ENCODE data around the gene CAPN5.

The CAPN5 gene

GRCh38 chr11:77101043-77101537 lies 34.3 kb downstream of the CAPN5 start:
- no peak for DNase-seq

- no peak for DNase-seq
These were observed 35.8 kb downstream of the CAPN5 start, which contains the start of gene OMP for GRCh38 chr11:77102246-77103210. TSS of gene OMP (plus strand) at chr11:77102840. CDS start at chr11:77102840, 0 bp downstream.

DNA sequence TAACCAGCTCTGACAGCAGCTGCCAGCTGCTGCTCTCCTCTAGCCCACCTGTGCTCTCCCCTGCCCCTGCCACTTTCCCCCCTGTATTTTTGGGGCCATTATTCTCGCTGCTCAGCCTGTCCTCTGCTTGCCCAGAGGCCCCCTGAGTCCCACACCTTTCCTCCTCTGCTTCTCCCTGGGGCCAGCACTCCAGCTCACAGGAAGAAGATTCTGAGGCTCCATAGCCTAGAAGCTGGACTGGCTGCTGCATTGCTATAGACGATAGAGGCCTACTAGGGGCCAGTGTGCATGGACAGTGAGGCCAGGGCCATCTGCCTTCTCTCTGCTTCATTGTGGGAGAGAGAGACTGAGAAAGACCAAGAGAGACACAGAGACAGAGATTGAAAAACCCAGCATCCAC lies 36.5 kb downstream of the CAPN5 start:
- no peak for DNase-seq

- no peak for DNase-seq
These were observed 38.0 kb downstream of the CAPN5 start for GRCh38 chr11:77104727-77105126.

GRCh38 chr11:77106321-77106720 lies 39.5 kb downstream of the CAPN5 start:
- DNase-seq, result no peak

DNA sequence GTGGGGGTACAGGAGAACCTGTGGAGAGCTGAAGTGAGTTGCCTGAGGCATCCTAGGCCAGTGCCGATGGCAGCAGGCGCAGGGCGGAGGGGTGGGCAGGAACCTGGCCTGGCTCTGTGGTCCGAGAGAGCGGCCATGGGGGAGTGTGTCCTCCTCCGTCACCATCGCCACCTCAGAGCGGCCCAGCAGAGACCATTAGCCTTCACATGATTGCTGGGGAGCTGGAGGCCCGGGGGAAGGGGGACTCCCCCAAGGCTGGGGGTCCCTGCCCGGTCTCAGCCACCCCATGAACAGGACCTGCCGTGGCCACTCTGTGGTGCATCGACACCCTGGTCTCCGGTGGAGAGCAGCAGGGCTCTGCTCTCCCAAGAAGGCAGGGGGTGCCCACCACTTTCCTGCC lies 40.0 kb downstream of the CAPN5 start:
- DNase-seq, result no peak

DNA sequence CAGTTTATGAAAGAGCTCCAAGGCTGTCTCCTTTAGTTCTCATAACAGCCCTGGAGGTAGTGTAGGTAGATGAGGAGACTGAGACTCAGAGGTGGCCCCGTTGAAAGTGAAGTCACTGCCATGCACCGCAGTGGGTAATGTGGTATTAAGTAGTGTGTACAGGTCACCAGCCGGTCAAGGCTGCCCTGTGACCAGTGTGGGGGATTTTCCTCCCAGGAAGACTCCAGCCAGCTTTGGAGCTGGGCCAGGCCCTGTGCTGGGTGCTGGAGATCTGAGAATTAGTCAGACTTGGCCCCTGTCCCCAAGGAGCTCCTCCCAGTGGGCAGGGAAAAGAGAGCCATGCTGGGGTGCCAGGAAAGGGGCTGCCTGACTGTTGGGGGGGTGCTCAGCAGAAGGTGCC lies 41.2 kb downstream of the CAPN5 start:
- peak; percentile 72 for DNase-seq

DNA sequence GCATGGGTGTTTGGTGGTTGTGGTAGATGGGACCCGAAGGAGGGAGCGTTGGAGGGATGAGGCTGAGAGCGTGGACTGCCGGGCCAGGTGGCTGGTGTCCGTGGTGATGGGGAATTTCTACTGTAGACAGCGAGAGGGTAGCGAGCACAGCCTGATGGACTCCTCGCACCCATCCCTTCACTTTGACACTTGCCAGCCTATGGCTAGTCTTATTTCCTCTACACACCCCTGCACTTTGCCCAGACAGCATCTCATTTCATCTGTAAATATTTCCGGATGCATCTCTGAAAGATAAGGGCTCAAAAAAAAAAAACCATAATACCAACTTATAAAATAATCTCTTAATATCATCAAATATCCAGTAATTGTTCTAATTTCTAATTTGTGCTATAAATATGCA lies 41.7 kb downstream of the CAPN5 start:
- DNase-seq, result no peak

DNA sequence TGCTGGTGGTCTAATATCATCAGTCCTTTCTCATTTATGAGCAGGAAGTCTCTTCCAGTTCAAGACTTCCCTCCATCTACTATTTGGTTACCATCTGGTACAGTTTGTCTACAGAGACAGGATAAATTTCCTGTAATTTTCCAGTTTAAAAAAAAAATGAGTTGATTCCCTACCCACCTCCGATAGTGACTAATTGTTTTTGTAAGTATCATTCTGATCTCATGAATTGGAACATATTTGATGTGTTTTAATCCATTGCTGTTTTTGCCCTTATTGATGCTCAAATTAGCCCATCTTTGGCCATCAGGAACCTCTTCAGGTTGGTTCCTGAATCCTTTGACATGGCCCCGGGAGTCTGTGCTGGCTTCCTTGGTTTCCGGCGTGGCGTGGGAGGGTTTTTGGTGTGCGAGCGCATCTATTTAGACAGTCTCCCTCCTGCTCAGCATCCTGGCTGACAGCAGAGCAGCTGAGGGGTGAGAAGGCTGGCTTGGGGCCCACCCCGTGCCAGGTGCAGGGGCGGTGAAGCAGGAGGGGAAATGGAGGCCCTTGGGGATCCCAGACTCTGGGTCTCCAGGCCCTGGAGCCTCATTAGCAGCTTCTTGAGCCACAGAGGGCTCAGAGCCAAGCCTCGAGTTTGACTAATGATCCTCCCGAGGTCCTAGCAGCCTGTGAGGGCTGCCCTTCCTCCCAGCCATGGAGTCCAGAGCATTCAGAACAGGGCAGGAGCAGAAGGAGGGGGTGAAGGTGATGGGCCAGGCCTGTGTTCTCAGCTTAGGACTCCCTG lies 42.7 kb downstream of the CAPN5 start:
- peak; percentile 54 for DNase-seq

- DNase-seq, result no peak
These were observed 44.1 kb downstream of the CAPN5 start for GRCh38 chr11:77110836-77111235.

DNA sequence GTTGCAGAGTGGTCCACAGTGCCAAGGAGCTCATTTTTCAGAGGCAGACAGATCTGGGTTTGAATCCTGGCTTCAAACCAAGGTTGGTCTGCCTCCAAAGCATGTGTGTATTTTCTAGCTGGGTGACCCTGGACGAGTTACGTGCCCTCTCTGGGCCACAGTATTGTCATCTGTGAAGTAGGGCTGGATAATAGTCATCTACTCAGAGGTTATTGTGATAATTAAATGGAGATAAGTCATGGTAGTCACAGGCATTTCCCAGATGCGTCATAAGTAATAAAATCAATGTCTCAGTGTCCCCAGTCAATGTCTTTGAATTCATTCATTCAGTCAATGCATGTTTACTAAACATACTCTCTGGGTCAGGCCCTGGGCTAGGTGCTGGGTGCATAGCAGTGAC lies 44.5 kb downstream of the CAPN5 start:
- no peak for DNase-seq

GRCh38 chr11:77111946-77112345 lies 45.2 kb downstream of the CAPN5 start:
- no peak for DNase-seq

- DNase-seq, result no peak
These were observed 46.0 kb downstream of the CAPN5 start for GRCh38 chr11:77112641-77113381.

GRCh38 chr11:77113382-77114088 lies 46.8 kb downstream of the CAPN5 start:
- peak; percentile 35 for DNase-seq

GRCh38 chr11:77114089-77114463 lies 47.3 kb downstream of the CAPN5 start:
- no peak for DNase-seq

DNA sequence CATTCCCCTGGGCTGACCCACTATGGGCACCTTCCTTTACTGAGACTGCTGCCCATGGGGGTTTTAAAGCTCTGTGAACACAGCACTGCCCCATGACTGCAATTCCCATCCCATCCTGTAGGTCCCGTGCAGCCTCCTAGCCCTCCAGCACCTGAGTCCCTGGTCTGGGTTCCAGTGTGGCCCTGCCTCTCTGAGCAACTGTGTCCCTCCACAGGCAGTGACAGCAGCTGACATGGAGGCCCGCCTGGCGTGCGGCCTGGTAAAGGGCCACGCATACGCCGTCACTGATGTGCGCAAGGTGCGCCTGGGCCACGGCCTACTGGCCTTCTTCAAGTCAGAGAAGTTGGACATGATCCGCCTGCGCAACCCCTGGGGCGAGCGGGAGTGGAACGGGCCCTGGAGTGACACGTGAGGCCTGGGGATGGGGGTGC lies 48.4 kb downstream of the CAPN5 start:
- DNase-seq, result no peak

DNA sequence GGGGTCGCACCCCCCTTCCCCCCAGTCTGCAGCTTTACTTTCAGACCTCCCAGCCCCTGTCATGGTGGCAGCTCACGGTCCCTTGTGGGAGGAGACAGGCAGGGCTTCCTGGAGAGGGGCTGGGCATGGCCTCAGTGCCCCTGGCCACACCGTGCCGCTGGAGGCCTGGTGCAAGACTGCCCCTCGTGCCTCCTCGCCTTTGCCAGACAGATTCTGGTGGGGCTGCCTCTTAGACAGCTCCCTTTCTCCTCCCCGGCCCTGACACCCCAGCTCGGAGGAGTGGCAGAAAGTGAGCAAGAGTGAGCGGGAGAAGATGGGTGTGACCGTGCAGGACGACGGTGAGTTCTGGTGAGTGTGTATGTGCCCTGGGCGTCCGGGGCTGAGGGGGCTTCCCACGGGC lies 49.2 kb downstream of the CAPN5 start:
- DNase-seq, result no peak

GRCh38 chr11:77117492-77117891 lies 50.7 kb downstream of the CAPN5 start:
- no peak for DNase-seq

DNA sequence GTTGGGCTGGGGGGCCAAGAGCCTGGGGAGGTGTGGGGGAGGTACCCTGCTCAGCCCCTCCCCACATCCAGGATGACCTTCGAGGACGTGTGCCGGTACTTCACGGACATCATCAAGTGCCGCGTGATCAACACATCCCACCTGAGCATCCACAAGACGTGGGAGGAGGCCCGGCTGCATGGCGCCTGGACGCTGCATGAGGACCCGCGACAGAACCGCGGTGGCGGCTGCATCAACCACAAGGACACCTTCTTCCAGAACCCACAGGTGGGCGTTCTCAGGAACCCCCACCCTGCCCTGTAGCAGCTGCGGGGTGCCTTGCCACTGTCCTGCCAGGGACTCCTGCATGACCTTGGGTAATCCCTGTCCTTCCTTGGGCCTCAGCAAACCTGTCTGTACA lies 51.3 kb downstream of the CAPN5 start:
- no peak for DNase-seq

GRCh38 chr11:77118971-77119370 lies 52.2 kb downstream of the CAPN5 start:
- no peak for DNase-seq

- DNase-seq, result no peak
These were observed 52.8 kb downstream of the CAPN5 start for GRCh38 chr11:77119531-77119936.

GRCh38 chr11:77120571-77120970 lies 53.8 kb downstream of the CAPN5 start:
- DNase-seq, result no peak
